ENCODE data around the gene CDC25A.
"Not testable (repeated sequence)": the region's sequence is repeated elsewhere in the genome, so short reads cannot be mapped to it uniquely, and the experiment has no call there.

The CDC25A gene

DNA sequence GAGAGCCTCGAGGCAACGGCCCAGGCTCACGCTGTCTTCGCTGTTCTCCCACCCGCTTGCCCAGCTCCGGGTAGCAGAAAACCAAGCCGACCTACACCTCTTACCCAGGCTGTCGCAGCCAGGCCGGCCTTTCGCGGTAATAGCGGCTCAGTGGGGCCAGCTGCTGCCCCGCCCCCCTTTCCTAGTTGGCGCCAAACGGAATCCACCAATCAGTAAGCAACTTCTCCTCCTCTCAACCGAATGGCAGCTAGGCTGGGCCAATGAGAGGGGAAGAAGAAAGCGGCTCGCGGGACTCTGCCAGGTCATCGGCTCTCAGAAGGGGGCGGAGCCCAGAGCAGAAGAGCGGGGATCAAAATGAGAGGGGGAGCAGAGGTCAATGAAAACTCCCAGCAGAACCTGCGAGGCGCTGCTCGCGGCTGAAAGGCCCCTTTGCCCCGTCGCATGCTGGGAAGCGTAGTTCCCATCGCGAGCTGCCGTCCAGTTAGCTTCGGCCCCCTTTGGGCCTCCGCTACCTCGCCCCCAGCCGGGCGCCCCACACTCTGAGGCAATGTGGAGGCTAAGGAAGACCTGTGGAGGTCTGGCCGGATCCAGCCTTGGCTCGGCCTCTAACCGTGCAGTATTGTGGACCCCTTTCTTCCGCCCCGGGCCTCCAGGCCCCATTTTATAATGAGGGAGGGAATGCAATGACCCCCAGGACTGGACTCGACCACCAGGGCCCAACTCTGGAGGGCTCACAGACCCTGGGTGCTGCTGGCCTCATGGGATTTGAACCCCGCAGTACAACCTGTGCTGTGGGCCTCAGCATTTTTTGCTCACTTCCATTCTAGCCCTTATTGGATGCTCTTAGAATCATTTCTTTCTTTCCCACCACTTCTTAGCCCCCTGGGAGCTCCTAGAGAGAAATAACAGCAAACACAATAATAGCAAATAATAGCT, at the start of gene CDC25A:
CDC25A (minus strand) TSS at position 152 of the 936 bp plus-strand sequence. CDS start 470 bp downstream, outside the sequence.
- in situ Hi-C loops (cut with MboI; ENCODE audit: low sequenced_read_pairs) = no loop called here

- in situ Hi-C loops (cut with MboI; ENCODE audit: low sequenced_read_pairs) = no loop called here
Observed at GRCh38 chr3:48236531-48236930, 48.3 kb upstream of the CDC25A start.

DNA sequence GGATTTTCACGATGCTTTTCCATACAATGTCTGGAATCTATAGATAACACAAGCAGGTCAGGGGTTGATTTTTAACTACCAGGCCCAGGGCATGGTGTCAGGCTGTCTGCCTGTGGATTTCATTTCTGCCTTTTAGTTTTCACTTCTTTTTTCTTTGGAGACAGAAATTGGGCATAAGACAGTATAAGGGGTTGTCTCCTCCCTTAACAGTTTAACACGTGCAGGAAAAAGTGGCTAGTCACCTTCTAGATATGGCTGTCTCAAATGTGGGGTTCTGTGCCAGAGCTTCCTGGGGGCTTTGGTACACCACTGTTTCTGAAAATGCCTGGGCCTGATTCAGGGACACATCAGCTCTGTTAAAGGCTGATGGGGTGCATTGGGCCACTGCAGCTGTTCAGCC, 45.3 kb upstream of the CDC25A start:
- in situ Hi-C loops (cut with MboI; ENCODE audit: low sequenced_read_pairs) = no loop called here

DNA sequence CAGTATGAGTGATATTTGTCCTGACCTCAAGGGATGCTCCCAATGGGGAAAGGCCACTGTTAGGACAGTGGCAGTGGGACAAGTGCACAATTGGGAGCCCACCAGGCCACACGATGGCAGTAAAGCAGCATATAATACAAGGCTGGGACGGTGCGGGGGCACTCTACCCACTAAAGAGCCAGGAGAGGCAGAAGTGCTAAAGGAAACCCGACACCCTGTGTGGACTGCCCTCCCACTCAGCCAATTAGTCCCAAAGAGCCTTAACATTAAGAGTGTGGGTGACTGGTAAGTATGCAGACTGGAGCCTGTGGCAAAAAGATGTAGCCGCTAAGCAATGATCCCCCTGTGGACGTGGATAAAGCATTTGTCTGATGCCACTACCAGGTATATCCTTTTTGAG, 44.5 kb upstream of the CDC25A start:
- in situ Hi-C loops (cut with MboI; ENCODE audit: low sequenced_read_pairs) = no loop called here

- in situ Hi-C loops (cut with MboI; ENCODE audit: low sequenced_read_pairs) = no loop called here
Observed at GRCh38 chr3:48232232-48232631, 44.0 kb upstream of the CDC25A start.

DNA sequence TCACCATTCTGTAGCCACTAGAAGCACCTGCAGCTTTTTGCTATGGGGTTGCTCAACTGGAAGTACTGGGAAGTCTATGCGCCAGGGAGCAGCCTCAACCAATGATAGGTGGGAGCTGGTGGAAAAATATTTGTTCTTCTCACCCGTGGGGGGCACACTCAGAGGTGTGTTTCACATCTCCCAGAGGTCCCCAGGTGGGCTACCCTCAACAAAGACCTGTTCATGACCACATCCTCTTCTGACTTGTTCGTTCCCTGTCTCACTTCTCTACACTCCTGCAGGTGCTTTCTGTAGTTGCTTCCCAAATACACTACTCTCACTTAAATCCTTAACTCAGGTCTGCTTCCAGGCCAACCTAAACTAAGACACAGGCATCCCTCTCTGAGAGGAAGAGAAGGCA, 38.7 kb upstream of the CDC25A start:
- in situ Hi-C loops (cut with MboI; ENCODE audit: low sequenced_read_pairs) = no loop called here

GRCh38 chr3:48225587-48225986, 37.4 kb upstream of the CDC25A start:
- in situ Hi-C loops (cut with MboI; ENCODE audit: low sequenced_read_pairs) = no loop called here

DNA sequence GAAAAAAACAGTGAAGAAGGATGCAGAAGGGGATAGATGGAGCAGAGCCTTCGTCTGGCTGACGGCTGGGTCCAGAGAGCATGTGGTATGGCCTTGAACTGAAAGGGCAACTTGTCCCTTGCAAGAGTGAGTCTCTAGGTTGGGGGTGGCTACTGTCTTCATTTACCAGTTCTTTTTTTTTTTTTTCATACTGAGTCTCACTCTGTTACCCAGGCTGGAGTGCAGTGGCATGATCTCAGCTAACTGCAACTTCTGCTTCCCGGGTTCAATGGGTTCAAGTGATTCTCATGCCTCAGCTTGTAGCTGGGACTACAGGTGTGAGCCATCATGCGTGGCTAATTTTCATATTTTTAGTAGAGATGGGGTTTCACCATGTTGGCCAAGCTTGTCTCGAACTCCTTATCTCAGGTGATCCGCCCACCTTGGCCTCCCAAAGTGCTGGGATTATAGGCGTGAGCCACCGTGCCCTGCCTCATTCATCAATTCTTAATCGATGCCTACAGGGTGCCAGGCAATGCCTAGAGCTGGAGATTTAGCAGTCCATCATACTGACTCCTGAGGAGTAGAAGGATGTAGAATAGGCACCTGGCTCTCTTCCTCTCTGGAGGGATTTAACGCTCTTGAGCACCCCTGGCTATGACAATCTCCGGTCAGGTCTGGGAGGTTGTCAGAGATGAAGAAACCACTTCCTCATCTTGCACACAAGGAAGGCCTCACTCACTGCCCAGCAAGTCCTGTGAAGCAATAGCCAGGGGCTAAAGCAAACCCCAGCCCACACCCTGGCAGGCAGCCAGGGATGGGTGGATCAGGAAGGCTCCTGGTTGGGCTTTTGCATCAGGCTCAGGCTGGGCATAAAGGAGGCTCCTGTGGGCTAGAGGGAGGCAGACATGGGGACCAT, 34.6 kb upstream of the CDC25A start, which contains the start of gene CAMP:
CAMP (plus strand) TSS at position 880 of the 898 bp plus-strand sequence; CDS start at position 897, 17 bp downstream.
- in situ Hi-C loops (cut with MboI; ENCODE audit: low sequenced_read_pairs) = no loop called here

DNA sequence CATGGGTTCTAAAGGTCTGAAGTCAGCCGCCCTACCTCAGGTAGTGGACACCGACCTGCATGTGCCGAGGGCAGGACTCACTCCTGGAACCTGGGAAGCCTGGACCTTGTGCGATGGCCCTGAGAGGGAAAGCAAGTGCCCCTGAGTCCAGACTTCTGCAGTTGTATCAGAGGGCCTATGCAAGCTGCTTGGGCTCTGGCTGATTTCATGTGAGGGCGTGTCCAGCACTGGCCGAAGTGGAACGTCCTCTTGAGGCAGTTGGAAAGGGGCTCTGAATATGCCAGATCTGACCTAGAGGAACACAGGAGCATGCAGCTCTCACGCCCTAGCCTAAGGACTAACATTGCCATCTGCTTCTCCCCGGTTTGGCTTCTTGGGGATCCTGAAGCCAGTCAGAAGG, 32.5 kb upstream of the CDC25A start:
- in situ Hi-C loops (cut with MboI; ENCODE audit: low sequenced_read_pairs) = no loop called here

DNA sequence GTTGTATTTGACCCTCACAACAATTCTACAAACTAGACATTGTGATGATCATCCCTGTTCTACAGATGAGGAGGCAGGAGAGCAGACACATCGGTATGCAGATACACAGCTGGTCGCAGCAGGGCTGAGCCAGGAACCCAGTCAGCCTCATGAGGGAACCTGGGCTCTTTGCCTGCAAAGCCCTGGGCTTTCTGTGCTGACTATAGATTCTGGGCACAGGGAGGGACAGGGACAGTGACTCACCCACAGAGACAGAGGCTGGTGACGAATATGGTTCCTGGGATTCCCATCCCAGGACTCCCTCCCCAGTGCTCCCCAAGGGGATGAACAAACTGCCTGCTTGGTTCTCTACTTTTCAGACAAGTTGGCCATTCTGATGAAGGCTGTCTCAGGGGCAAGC, 31.3 kb upstream of the CDC25A start:
- in situ Hi-C loops (cut with MboI; ENCODE audit: low sequenced_read_pairs) = no loop called here

DNA sequence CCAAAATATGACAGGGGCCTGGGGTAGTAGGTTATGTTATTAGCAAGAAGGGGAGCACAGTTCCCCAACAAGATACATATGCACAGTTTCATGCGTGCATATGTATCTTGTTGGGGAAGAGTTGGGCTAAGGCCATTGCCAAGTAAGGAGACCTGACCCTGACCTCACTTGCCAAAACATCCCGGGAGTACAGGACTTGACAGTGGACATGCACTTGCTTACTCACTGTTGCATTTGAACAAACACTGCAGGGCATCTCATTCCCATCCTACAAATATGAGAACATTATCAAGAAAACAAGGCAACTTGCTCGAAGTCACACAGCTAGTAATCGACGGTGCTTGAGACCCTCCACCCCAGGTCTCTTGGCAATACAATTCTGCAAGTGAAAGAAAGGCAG, 30.3 kb upstream of the CDC25A start:
- in situ Hi-C loops (cut with MboI; ENCODE audit: low sequenced_read_pairs) = no loop called here

DNA sequence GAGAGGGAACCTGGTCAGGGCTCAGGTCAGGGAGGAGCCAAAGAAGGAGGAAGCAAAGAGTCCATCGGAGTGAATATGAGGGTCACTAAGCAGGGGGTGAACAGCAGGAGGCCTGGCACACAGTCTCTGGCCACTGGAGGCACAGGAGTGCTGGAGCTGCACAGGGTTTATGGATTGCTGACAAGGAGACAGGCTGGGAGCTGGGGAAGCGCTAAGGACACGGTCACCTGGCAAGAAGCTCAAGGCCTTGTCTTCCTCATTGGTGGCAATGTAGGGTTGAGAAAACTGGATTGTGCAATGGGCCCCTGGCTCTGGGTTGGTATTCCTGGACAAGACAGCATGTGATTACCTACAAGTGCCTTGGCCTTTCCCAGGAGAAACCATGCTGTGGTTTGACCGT, 29.2 kb upstream of the CDC25A start:
- in situ Hi-C loops (cut with MboI; ENCODE audit: low sequenced_read_pairs) = no loop called here

GRCh38 chr3:48215876-48216275, 27.7 kb upstream of the CDC25A start:
- in situ Hi-C loops (cut with MboI; ENCODE audit: low sequenced_read_pairs) = no loop called here

GRCh38 chr3:48215466-48215865, 27.2 kb upstream of the CDC25A start:
- in situ Hi-C loops (cut with MboI; ENCODE audit: low sequenced_read_pairs) = no loop called here

DNA sequence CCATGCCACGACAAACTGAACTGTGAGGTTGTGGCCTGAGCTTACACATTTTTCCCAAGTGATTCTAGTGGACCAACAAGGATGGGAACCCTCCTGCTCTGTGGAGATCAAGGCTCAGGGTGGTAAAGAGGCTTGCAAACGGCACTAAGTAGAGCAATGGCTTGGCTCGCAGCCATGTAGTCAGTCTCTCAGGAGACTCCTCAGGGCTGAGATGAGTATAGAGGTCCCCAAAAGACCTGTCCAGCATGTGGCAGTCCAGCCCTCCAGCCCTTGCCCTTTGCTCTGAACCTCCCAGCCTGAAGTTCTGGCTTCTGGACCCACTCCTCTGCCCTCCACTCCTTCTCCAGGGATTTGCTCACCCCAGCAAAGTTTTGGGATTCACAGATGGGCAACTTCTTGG, 26.8 kb upstream of the CDC25A start:
- in situ Hi-C loops (cut with MboI; ENCODE audit: low sequenced_read_pairs) = no loop called here

- in situ Hi-C loops (cut with MboI; ENCODE audit: low sequenced_read_pairs) = no loop called here
Observed at GRCh38 chr3:48214225-48214624, 26.0 kb upstream of the CDC25A start.

GRCh38 chr3:48211776-48212175, 23.6 kb upstream of the CDC25A start:
- in situ Hi-C loops (cut with MboI; ENCODE audit: low sequenced_read_pairs) = not testable (repeated sequence)

- in situ Hi-C loops (cut with MboI; ENCODE audit: low sequenced_read_pairs) = not testable (repeated sequence)
Observed at GRCh38 chr3:48210534-48210933, 22.3 kb upstream of the CDC25A start.

DNA sequence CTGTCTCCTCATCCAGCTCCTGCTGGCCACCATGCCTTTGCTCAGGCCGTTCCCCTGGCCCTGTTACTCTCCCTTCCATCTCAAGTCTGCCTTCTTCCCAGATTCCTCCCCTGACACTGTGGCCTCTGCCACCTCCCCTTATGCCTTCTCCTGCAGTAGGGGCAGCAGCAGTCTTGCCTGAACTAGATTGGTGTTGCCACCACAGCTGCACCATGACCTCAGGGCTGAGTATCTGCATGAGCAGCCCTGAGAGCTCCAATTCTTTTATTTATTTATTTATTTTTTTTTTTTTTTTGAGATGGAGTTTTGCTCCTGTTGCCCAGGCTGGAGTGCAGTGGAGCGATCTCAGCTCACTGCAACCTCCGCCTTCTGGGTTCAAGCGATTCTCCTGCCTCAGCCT, 21.2 kb upstream of the CDC25A start:
- in situ Hi-C loops (cut with MboI; ENCODE audit: low sequenced_read_pairs) = no loop called here

GRCh38 chr3:48208076-48208475, 19.9 kb upstream of the CDC25A start:
- in situ Hi-C loops (cut with MboI; ENCODE audit: low sequenced_read_pairs) = no loop called here

DNA sequence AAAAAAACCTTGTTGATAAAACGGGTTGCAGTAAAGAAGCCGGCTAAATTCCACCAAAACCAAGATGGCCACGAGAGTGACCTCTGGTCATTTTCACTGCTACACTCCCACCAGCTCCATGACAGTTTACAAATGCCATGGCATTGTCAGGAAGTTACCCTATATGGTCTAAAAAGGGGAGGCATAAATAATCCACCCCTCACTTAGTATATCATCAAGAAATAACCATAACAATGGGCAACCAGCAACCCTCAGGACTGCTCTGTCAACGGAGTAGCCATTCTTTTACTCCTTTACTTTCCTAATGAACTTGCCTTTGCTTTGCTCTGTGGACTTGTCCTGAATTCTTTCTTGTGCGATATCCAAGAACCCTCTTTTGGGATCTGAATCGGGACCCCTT, 14.4 kb upstream of the CDC25A start:
- in situ Hi-C loops (cut with MboI; ENCODE audit: low sequenced_read_pairs) = no loop called here

GRCh38 chr3:48199117-48199516, 10.9 kb upstream of the CDC25A start:
- in situ Hi-C loops (cut with MboI; ENCODE audit: low sequenced_read_pairs) = no loop called here
